ENCODE results near the gene MBTPS1. TPM values are rescaled to one million over a fixed set of nuclear protein-coding genes. Genes with fewer than 3 reads are reported as not detected.

The MBTPS1 gene
- total RNA-seq, 4 donors from 2014 or later, result 98.4 to 149 (median 121) TPM

DNA sequence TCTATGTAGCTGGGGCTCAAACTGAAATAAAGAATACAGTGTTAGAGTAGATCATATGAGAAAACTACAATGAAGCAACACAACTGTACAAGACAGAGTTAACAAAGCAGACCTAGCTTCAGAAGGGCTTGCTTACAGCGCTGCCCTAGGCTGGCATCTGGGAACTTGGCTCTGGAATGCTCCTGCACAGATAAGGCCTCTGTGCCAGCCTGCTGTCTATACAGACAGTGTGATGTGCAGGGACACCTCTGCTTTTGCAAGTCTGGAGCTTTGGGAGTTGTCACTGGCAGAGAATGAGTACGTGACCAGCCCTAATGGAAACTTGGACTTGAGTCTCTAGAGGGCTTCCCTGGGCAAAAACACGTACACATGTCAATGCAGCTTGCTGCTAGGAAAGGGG lies 42.0 kb downstream of the MBTPS1 start:
- DNase-seq (ENCODE audit: low spot score in 2 of 2), result no peak
- H3K4me3 ChIP-seq, result no peak overlapping the region
- H3K36me3 ChIP-seq, result peaks cover 0 to 96% (median 18%) of the 10 kb centered on the region in 3 donors
- 80 to 81% methylated on average over 3 of the region's 3 CpGs for WGBS, 2 donors
- TF ChIP-seq CTCF (IDR thresholded peaks at IDR 0.05), result no peak
- TF ChIP-seq EP300 (IDR thresholded peaks at IDR 0.05), result no peak
- no peak for TF ChIP-seq POLR2A (IDR thresholded peaks at IDR 0.05)
- no peak overlapping the region for H3K27ac ChIP-seq
- no peaks in the 10 kb centered on the region for H3K27me3 ChIP-seq
- no peaks in the 10 kb centered on the region for H3K4me1 ChIP-seq
- H3K9me3 ChIP-seq, result no peaks in the 10 kb centered on the region

DNA sequence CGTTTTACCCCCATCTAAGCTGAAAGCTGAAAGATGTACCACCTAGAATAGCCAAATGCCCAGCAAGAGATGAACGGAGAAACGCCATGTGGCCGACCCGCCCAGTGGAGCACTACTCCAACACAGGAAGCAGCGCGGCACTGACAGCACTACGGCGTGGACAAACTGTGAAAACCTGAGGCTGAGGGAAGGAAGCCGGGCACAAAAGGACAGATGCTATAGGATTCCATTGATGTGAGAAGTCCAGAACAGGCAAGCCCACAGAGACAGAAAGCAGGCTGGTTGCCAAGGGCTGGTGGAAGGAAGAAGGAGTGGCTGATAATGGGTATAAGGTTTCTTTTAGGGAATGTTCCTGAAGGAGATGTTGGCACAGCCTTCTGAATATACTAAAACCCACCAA lies 44.7 kb downstream of the MBTPS1 start:
- TF ChIP-seq EP300 (IDR thresholded peaks at IDR 0.05), result no peak
- TF ChIP-seq POLR2A (IDR thresholded peaks at IDR 0.05), result no peak
- H3K27me3 ChIP-seq, result no peaks in the 10 kb centered on the region
- no peaks in the 10 kb centered on the region for H3K9me3 ChIP-seq
- no peak for DNase-seq (ENCODE audit: low spot score in 2 of 2)
- H3K27ac ChIP-seq, result no peak overlapping the region
- peaks cover 0 to 98% (median 37%) of the 10 kb centered on the region in 3 donors for H3K36me3 ChIP-seq
- no peak overlapping the region for H3K4me3 ChIP-seq
- 86 to 90% methylated on average over 10 of the region's 10 CpGs for WGBS, 2 donors
- no peaks in the 10 kb centered on the region for H3K4me1 ChIP-seq

- no peaks in the 10 kb centered on the region for H3K27me3 ChIP-seq
- peaks cover 0 to 98% (median 37%) of the 10 kb centered on the region in 3 donors for H3K36me3 ChIP-seq
- 77 to 86% methylated on average over 8 of the region's 8 CpGs for WGBS, 2 donors
- no peak overlapping the region for H3K4me3 ChIP-seq
- no peaks in the 10 kb centered on the region for H3K9me3 ChIP-seq
- no peak overlapping the region for H3K27ac ChIP-seq
- no peaks in the 10 kb centered on the region for H3K4me1 ChIP-seq
- TF ChIP-seq CTCF (IDR thresholded peaks at IDR 0.05) (no peak), EP300 (IDR thresholded peaks at IDR 0.05) (no peak), POLR2A (IDR thresholded peaks at IDR 0.05) (no peak)
- DNase-seq (ENCODE audit: low spot score in 2 of 2), result no peak
Observed at GRCh38 chr16:84071121-84071520, 45.6 kb downstream of the MBTPS1 start.

DNA sequence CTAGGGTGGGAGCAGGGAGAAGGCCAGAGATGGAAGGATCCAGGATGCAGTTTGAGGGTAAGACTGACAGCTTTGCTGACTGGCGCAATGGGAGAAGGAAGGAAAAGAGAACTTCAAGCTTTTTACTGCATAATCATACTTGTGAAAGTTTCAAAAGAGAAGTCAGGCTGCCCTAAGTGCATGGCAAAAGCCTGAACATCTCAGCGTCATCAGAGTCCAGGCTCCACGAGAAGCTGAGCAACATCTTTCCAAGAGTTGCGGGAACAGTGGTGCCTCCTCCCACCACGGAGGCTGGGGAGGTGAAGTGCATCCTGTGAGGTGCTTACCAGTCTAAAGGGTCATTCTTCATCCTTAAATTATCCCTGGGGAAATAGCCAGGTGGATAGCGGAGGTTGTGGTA lies 47.2 kb downstream of the MBTPS1 start:
- TF ChIP-seq EP300 (IDR thresholded peaks at IDR 0.05) (no peak), CTCF (IDR thresholded peaks at IDR 0.05) (no peak), POLR2A (IDR thresholded peaks at IDR 0.05) (no peak)
- DNase-seq (ENCODE audit: low spot score in 2 of 2), result no peak
- Histone ChIP-seq H3K9me3 (no peaks in the 10 kb centered on the region), H3K4me1 (no peaks in the 10 kb centered on the region), H3K36me3 (peaks cover 0 to 100% (median 37%) of the 10 kb centered on the region in 3 donors), H3K27ac (no peak overlapping the region), H3K4me3 (no peak overlapping the region), H3K27me3 (no peaks in the 10 kb centered on the region)
- WGBS, 2 donors, result 81 to 86% methylated on average over 6 of the region's 6 CpGs

DNA sequence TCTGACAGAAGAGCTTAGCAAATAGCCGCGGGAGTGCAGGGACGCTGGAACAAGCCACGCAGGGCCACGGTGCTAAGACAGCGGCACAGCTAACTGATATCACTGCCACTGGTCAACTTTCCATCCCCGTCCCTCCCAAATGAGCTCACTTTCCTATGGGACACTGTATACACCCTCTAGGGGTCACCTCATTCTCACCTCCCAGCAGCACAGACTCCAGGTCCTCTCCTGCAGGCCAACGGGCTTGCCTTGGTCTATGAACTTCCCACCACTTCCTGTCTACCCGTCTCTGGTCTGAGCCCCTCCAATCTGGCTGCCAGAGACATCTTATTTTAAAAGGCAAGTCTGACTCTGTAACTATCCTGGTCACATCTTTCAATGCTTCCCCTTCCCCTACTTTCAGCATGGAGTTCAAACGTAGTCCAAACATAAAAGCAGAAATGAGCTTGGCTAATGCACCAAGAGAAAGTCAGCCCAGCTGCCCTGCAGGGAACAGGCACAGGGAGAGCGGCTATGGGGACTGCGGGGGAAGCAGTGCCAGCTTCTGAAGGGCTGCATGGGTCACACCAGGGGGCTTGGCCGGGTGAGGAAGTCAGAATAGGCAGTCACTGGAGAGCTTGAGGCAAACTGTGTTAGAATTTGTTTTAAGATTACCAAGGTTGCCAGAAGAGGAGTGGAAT lies 47.8 kb downstream of the MBTPS1 start:
- Histone ChIP-seq H3K4me3 (no peak overlapping the region), H3K4me1 (no peaks in the 10 kb centered on the region), H3K9me3 (no peaks in the 10 kb centered on the region), H3K27ac (no peak overlapping the region), H3K36me3 (peaks cover 0 to 100% (median 39%) of the 10 kb centered on the region in 3 donors), H3K27me3 (no peaks in the 10 kb centered on the region)
- no peak for TF ChIP-seq CTCF (IDR thresholded peaks at IDR 0.05)
- TF ChIP-seq POLR2A (IDR thresholded peaks at IDR 0.05), result no peak
- no peak for TF ChIP-seq EP300 (IDR thresholded peaks at IDR 0.05)
- WGBS, 2 donors, result 84 to 88% methylated on average over 13 of the region's 13 CpGs
- DNase-seq (ENCODE audit: low spot score in 2 of 2), result no peak
